NCI-H146 treated with DMSO at 0.1 percent for 48 hours (cell line): ENCODE measurements around the gene RBMS3.
"Not testable (repeated sequence)": the region's sequence is repeated elsewhere in the genome, so short reads cannot be mapped to it uniquely, and the experiment has no call there.

Source experiments
- DNase-seq: peaks from one replicate; lab custom pipeline; 2025; ENCODE audit not compliant: unreplicated experiment; lab: John Stamatoyannopoulos, UW

Gene RBMS3

GRCh38 chr3:29473481-29474170, 192.8 kb downstream of the RBMS3 start:
- not testable (repeated sequence) for DNase-seq

GRCh38 chr3:29475305-29475840, 194.5 kb downstream of the RBMS3 start:
- DNase-seq = no peak

- DNase-seq = no peak
These were observed 195.0 kb downstream of the RBMS3 start for GRCh38 chr3:29475854-29476253.

GRCh38 chr3:29478611-29479010, 197.7 kb downstream of the RBMS3 start:
- DNase-seq = no peak

- DNase-seq = no peak
These were observed 200.4 kb downstream of the RBMS3 start for GRCh38 chr3:29481249-29481648.

GRCh38 chr3:29481969-29482767, 201.3 kb downstream of the RBMS3 start:
- no peak for DNase-seq

- no peak for DNase-seq
These were observed 203.8 kb downstream of the RBMS3 start for GRCh38 chr3:29484633-29485032.

GRCh38 chr3:29486096-29486495, 205.2 kb downstream of the RBMS3 start:
- no peak for DNase-seq

GRCh38 chr3:29486917-29487316, 206.0 kb downstream of the RBMS3 start:
- DNase-seq = no peak

GRCh38 chr3:29488922-29489321, 208.1 kb downstream of the RBMS3 start:
- no peak for DNase-seq

- no peak for DNase-seq
These were observed 212.2 kb downstream of the RBMS3 start for GRCh38 chr3:29493109-29493508.

- DNase-seq = no peak
These were observed 213.6 kb downstream of the RBMS3 start for GRCh38 chr3:29494305-29495036.

- no peak for DNase-seq
These were observed 216.4 kb downstream of the RBMS3 start for GRCh38 chr3:29497282-29497681.

GRCh38 chr3:29502771-29503170, 221.9 kb downstream of the RBMS3 start:
- no peak for DNase-seq

- no peak for DNase-seq
These were observed 222.4 kb downstream of the RBMS3 start for GRCh38 chr3:29503314-29503713.

GRCh38 chr3:29503958-29504357, 223.1 kb downstream of the RBMS3 start:
- DNase-seq = no peak

GRCh38 chr3:29506502-29506901, 225.6 kb downstream of the RBMS3 start:
- DNase-seq = no peak

GRCh38 chr3:29511701-29512100, 230.8 kb downstream of the RBMS3 start:
- DNase-seq = no peak

- DNase-seq = no peak
These were observed 231.8 kb downstream of the RBMS3 start for GRCh38 chr3:29512641-29513040.

- no peak for DNase-seq
These were observed 232.4 kb downstream of the RBMS3 start for GRCh38 chr3:29513236-29513635.

- no peak for DNase-seq
These were observed 233.3 kb downstream of the RBMS3 start for GRCh38 chr3:29514170-29514569.

GRCh38 chr3:29514912-29515311, 234.0 kb downstream of the RBMS3 start:
- no peak for DNase-seq
